Fibroblast of lung (primary cell): ENCODE data around the gene CLIP2. TPM values are rescaled to one million over a fixed set of nuclear protein-coding genes. Genes with fewer than 3 reads are reported as not detected.
A peak's percentile ranks its signal among the peaks of the same experiment; 100 is the strongest.
"Not testable (repeated sequence)": the region's sequence is repeated elsewhere in the genome, so short reads cannot be mapped to it uniquely, and the experiment has no call there.

Source experiments
- DNase-seq, 2 donors: peaks; one replicate each; pipeline versions ENCODE4 v3.0.0 to v3.0.0-alpha.2; 2010; ENCODE audit warnings: low read depth in 2 of 2
- H2AFZ ChIP-seq: 2 replicates; pipeline ENCODE4 v1.5.1; 2012; ENCODE audit warnings: low read length, control low read depth, inconsistent platforms
- H3K27ac ChIP-seq: 2 replicates; pipeline ENCODE4 v1.5.1; 2011; ENCODE audit warnings: low read length, control low read depth; ENCODE audit not compliant: insufficient read depth
- H3K27me3 ChIP-seq: 2 replicates; pipeline ENCODE4 v1.5.1; 2011; ENCODE audit warnings: mild to moderate bottlenecking, low read length; ENCODE audit not compliant: control insufficient read depth, insufficient read depth
- H3K36me3 ChIP-seq: 2 replicates; pipeline ENCODE4 v1.5.1; 2011; ENCODE audit warnings: low read length; ENCODE audit not compliant: control insufficient read depth, insufficient read depth
- H3K4me1 ChIP-seq: 2 replicates; pipeline ENCODE4 v1.5.1; 2011; ENCODE audit warnings: low read length; ENCODE audit not compliant: control insufficient read depth, insufficient read depth; ENCODE audit errors: extremely low read depth
- H3K4me2 ChIP-seq: 2 replicates; pipeline ENCODE4 v1.5.1; 2011; ENCODE audit warnings: low read length, control low read depth; ENCODE audit not compliant: insufficient read depth; ENCODE audit errors: extremely low read depth
- H3K4me3 ChIP-seq, 4 experiments: fragments of 200-600 bp in 1 of 4; sonication (generic) in 1 of 4; replicated peaks in 1 of 4; 2 replicates each; pipeline ENCODE4 v1.5.1; 2011 to 2016; ENCODE audit warnings: low read length in 4 of 4, low read depth in 3 of 4, mild to moderate bottlenecking in 3 of 4, control low read depth in 2 of 4, inconsistent platforms in 1 of 4, mixed read lengths in 1 of 4; ENCODE audit not compliant: insufficient read depth in 1 of 4; ENCODE audit errors: control extremely low read depth in 1 of 4
- H3K79me2 ChIP-seq: 2 replicates; pipeline ENCODE4 v1.5.1; 2012; ENCODE audit warnings: mild to moderate bottlenecking, low read length, inconsistent platforms; ENCODE audit not compliant: control insufficient read depth, insufficient read depth
- H3K9ac ChIP-seq: 2 replicates; pipeline ENCODE4 v1.5.1; 2011; ENCODE audit warnings: mild to moderate bottlenecking, low read length, control low read depth; ENCODE audit not compliant: insufficient read depth
- H3K9me3 ChIP-seq: 2 replicates; pipeline ENCODE4 v1.5.1; 2012; ENCODE audit warnings: low read depth, low read length; ENCODE audit not compliant: control insufficient read depth, insufficient read depth
- H4K20me1 ChIP-seq: 2 replicates; pipeline ENCODE4 v1.5.1; 2011; ENCODE audit warnings: low read length; ENCODE audit not compliant: control insufficient read depth, insufficient read depth; ENCODE audit errors: extremely low read depth
- EZH2 ChIP-seq: IDR thresholded peaks from 2 replicates; pipeline ENCODE4 v1.5.1; 2012; ENCODE audit warnings: low read length, control low read depth, mild to moderate bottlenecking; ENCODE audit errors: missing control alignments
- polyA plus RNA-seq, 2 donors: library from polyadenylated mRNA; depleted of rRNA in 1 of 2; stranded (reverse) in 1 of 2; unstranded in 1 of 2; fragments of >200 nt; gene quantifications; 2 replicates each; pipeline ENCODE4 v1.2.1, GENCODE V29; 2011 to 2012; ENCODE audit warnings: missing spikeins in 1 of 2
- total RNA-seq: library from RNA; depleted of rRNA; stranded (reverse); fragments of >200 nt; gene quantifications from 2 replicates; pipeline ENCODE4 v1.2.1, GENCODE V29; 2014
- TF ChIP-seq, protein P1 (sequence below), 2 donors: IDR thresholded peaks in 1 of 2; conservative IDR thresholded peaks in 1 of 2; 1 replicate in 1 of 2; 2 replicates in 1 of 2; pipeline ENCODE4 v1.5.1; 2011 to 2012; ENCODE audit warnings: low read length in 2 of 2, control low read depth in 1 of 2, inconsistent platforms in 1 of 2, low read depth in 1 of 2, mild to moderate bottlenecking in 1 of 2

CLIP2 gene
- total and polyA plus RNA-seq, 2 donors (not counting 1 experiment from before 2014, with no cell fraction given), result 13.1 to 77.8 TPM

DNA sequence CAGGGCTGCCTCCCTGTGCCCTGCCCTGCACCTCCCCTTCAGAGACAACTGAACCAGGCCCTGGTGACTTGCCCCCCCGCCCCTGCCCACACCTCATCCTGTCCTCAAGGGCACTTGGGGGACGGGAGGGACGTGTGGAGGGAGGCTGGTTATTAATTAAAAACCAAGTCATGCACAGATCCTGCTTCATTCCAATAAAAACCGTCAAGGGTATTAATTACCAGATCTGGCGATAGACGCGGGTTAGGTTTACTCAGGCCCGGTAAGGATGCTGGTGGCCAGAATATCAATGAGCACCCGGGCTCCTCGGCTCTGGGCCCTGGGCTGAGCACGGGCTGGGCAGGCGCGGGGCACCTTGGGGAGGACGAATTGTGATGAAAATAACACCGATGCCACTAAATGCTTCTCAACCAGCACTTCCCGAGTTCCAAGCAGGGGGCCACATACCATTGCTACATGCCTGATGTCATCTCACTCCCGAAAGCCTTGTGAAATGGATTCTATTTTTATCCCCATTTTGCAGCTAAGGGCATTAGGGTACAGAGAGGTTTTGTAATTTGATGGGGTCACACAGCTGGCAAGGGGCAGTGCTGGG is 140.0 kb downstream of the CLIP2 start:
- no peak overlapping the region for H3K27ac ChIP-seq

DNA sequence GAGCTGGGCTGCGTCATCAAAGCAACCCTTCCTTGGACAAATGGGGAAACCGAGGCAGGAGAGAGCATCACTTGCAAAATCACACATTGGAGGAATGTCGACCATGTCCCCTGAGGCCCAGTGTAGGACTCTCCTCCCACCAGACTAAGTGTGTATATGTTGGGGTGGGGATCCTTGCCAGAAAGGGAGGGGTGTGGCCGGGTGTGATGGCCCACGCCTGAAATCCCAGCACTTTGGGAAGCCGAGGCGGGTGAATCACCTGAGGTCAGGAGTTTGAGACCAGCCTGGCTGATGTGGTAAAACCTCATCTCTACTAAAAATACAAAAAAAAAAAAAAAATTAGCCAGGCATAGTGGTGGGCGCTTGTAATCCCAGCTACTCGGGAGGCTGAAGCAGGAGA is 141.2 kb downstream of the CLIP2 start:
- not testable (repeated sequence) for H3K9ac ChIP-seq, H3K9me3 ChIP-seq, H2AFZ ChIP-seq, H3K4me1 ChIP-seq, H3K36me3 ChIP-seq, H4K20me1 ChIP-seq, H3K4me3 ChIP-seq, H3K27ac ChIP-seq, H3K27me3 ChIP-seq, H3K4me2 ChIP-seq, H3K79me2 ChIP-seq
- peak in 1 of 2 donors; percentile 62 for DNase-seq

More for the DNA sequence above, 140.0 kb downstream of the CLIP2 start:
- H3K9ac ChIP-seq, result no peak overlapping the region
- H3K36me3 ChIP-seq, result no peaks in the 10 kb centered on the region
- no peak for TF ChIP-seq EZH2
- TF ChIP-seq, protein P1, sequence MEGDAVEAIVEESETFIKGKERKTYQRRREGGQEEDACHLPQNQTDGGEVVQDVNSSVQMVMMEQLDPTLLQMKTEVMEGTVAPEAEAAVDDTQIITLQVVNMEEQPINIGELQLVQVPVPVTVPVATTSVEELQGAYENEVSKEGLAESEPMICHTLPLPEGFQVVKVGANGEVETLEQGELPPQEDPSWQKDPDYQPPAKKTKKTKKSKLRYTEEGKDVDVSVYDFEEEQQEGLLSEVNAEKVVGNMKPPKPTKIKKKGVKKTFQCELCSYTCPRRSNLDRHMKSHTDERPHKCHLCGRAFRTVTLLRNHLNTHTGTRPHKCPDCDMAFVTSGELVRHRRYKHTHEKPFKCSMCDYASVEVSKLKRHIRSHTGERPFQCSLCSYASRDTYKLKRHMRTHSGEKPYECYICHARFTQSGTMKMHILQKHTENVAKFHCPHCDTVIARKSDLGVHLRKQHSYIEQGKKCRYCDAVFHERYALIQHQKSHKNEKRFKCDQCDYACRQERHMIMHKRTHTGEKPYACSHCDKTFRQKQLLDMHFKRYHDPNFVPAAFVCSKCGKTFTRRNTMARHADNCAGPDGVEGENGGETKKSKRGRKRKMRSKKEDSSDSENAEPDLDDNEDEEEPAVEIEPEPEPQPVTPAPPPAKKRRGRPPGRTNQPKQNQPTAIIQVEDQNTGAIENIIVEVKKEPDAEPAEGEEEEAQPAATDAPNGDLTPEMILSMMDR (conservative IDR thresholded peaks at IDR 0.05 in 1 of 2, IDR thresholded peaks at IDR 0.05 in 1 of 2; ENCODE audit: low read depth in 1 of 2, low read length in 2 of 2), result no peak
- no peaks in the 10 kb centered on the region for H4K20me1 ChIP-seq
- no peaks in the 10 kb centered on the region for H3K9me3 ChIP-seq
- no peak overlapping the region for H2AFZ ChIP-seq
- H3K79me2 ChIP-seq, result no peaks in the 10 kb centered on the region
- DNase-seq, result peak; percentile 67 to 78
- no peak overlapping the region for H3K4me2 ChIP-seq
- no peaks in the 10 kb centered on the region for H3K27me3 ChIP-seq
- H3K4me3 ChIP-seq, result no peak overlapping the region
- peaks cover 4% of the 10 kb centered on the region for H3K4me1 ChIP-seq

DNA sequence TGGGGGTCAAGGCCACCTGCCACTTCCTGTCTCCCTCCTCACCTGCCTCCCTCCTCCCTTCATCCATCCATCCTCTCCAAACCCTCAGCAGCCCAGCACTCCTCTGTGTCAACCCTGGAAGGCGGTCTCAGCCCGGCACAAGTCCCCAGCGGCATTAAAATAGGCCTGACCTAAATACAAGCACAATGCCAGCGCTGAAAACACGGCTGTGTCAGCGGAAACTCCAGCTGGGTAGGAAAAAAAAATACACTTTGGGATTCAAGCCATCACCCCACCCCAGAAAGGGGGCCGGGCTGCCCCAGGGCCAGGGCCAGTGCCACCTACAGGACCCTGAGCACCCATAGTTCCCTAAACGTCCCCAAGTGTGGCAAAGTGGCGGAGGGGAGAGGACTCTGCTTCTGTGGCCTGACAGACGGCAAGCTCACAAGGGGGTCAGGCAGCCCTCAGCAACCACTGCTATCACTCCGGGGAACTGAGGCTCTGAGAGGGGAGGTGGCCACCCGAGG is 141.8 kb downstream of the CLIP2 start:
- H3K27ac ChIP-seq, result no peak overlapping the region
- H4K20me1 ChIP-seq, result no peaks in the 10 kb centered on the region
- DNase-seq, result no peak
- H3K9me3 ChIP-seq, result no peaks in the 10 kb centered on the region
- H3K4me1 ChIP-seq, result peaks cover 4% of the 10 kb centered on the region
- no peak overlapping the region for H2AFZ ChIP-seq
- H3K4me2 ChIP-seq, result no peak overlapping the region
- H3K4me3 ChIP-seq, result no peak overlapping the region
- H3K27me3 ChIP-seq, result no peaks in the 10 kb centered on the region
- no peak for TF ChIP-seq EZH2
- TF ChIP-seq, protein P1 (conservative IDR thresholded peaks at IDR 0.05 in 1 of 2, IDR thresholded peaks at IDR 0.05 in 1 of 2; ENCODE audit: low read depth in 1 of 2, low read length in 2 of 2), result no peak
- H3K79me2 ChIP-seq, result no peaks in the 10 kb centered on the region
- no peak overlapping the region for H3K9ac ChIP-seq
- H3K36me3 ChIP-seq, result no peaks in the 10 kb centered on the region

DNA sequence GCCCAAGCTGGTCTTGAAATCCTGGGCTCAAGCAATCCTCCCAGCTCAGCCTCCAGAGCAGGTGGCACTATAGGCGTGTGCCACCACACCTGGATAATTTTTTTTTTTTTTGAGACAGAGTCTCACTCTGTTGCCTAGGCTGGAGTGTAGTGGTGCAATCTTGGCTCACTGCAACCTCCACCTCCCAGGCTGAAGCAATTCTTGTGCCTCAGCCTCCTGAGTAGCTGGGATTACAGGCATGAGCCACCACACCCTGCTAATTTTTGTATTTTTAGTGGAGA is 148.0 kb downstream of the CLIP2 start:
- H3K79me2 ChIP-seq, H3K27me3 ChIP-seq, H2AFZ ChIP-seq, H3K9ac ChIP-seq, H3K4me1 ChIP-seq, H3K9me3 ChIP-seq, H3K4me3 ChIP-seq, H3K27ac ChIP-seq, H4K20me1 ChIP-seq, DNase-seq, H3K36me3 ChIP-seq, H3K4me2 ChIP-seq: not testable (repeated sequence)
